22Rv1 (cell line): ENCODE data around the gene PLA2G4F.

Experiments used
- H3K27ac ChIP-seq: fragments of 450-650 bp; 2 replicates; pipeline ENCODE4 v1.5.1; 2017
- ZFX ChIP-seq: fragments of 450-650 bp; IDR thresholded peaks from 2 replicates; pipeline ENCODE4 v1.6.1; 2017; ENCODE audit warnings: antibody characterized with exemption, borderline replicate concordance
- TF ChIP-seq, protein P1 (sequence below): fragments of 450-650 bp; IDR thresholded peaks from 2 replicates; pipeline ENCODE4 v1.5.1; 2017; ENCODE audit warnings: mild to moderate bottlenecking

Gene PLA2G4F

DNA sequence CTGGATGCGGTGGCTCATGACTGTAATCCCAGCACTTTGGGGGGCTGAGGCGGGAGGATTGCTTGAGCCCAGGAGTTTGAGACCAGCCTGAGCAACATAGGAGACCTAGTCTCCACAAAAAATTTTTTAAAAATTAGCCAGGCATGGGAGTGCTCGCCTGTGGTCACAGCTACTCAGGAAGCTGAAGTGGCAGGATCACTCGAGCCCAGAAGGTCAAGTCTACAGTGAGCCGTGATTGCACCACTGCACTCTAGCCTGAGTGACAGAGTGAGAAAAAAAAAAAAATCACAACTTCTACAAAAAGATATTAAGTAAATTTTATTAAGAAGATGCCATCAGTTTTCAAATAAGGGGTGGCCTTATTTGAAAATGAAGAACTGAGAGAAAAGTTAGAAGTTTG, 50.1 kb downstream of the PLA2G4F start:
- no peak overlapping the region for H3K27ac ChIP-seq
- TF ChIP-seq ZFX = no peak
- TF ChIP-seq, protein P1, sequence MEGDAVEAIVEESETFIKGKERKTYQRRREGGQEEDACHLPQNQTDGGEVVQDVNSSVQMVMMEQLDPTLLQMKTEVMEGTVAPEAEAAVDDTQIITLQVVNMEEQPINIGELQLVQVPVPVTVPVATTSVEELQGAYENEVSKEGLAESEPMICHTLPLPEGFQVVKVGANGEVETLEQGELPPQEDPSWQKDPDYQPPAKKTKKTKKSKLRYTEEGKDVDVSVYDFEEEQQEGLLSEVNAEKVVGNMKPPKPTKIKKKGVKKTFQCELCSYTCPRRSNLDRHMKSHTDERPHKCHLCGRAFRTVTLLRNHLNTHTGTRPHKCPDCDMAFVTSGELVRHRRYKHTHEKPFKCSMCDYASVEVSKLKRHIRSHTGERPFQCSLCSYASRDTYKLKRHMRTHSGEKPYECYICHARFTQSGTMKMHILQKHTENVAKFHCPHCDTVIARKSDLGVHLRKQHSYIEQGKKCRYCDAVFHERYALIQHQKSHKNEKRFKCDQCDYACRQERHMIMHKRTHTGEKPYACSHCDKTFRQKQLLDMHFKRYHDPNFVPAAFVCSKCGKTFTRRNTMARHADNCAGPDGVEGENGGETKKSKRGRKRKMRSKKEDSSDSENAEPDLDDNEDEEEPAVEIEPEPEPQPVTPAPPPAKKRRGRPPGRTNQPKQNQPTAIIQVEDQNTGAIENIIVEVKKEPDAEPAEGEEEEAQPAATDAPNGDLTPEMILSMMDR = no peak

DNA sequence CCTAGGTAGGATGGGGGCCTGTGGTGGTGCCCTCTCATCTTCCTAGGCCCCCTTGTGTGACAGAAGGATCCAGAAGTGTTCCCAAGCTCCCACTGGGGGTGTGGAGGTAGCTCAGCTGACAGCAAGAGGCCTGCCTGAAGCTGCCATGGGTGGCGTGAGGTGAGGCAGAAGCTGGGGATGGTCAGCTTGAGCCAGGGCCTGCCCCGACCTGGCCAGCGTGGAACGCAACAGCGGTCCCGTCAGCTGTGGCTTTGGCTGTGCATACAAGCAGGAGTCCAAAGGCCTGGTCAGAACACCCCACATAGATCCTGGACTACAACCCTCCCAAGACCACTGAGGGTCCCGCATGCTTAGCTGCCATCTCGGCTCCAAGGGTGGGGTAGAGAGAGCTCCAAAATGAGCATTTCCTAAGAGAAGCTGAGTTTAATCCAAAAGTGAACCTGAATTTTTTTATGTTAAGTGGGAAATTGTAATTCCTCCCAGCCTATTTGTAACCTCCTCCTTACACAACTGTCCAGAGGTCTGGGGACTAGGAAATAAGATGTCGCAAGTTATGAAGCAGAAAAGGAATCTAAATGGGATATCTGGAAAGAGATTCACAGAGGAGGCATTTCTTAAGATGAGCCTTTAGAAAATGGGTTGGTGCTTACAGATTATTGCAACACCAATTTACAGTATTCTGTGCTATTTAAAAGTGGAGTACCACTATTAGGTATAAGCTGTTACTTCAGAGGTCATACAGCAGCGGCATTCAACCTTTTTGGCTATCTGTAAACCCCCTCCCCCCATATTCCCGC, 52.1 kb downstream of the PLA2G4F start:
- no peak overlapping the region for H3K27ac ChIP-seq
- no peak for TF ChIP-seq ZFX
- TF ChIP-seq, protein P1 = no peak

DNA sequence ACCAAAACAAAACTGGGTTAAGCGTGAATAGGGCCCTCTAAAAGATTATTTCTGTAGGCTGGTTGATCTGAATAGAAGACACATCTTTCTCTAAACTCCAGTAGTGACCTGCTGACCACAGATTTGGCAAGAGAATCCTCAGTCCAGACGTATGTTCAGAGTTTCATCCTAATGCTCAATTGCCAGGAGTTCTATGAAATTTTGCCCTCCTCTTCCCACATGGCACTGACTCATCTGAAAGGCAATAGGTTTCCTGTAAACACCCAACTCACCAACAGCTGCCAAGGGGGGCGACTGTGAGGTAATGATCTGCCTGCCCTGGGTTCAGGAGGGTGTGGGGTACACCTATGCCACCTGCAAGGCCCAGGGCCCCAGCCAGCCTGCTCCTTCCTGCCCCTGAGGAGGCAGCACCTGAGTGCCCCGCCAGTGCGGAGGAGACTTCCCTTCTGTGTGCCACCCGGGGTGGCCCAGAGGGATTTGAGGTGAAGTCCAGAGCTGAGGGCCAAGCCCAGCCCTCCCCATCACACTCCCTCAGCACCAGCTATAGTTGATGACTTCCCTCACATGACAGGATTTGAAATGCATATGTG, 53.7 kb downstream of the PLA2G4F start:
- no peak overlapping the region for H3K27ac ChIP-seq
- TF ChIP-seq, protein P1 = no peak
- TF ChIP-seq ZFX = no peak

DNA sequence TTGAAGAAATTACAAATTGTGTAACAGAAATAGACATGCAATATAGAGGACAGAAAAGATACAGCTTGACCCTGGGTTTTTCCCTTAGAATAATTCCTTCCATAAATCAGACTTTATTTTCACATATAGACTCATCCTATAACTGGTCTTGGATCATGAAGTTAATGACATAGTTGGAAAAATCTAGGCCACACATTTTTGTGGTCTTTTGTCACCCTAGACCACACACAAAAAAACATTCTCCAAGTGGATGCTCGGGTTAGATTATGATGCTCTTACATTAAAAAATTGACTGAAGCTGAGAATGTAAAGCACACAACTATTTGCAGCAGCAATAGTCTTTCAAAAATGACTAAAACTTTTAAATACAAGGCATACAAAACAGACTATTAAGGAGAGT, 54.6 kb downstream of the PLA2G4F start:
- H3K27ac ChIP-seq = no peak overlapping the region
- TF ChIP-seq, protein P1 = no peak
- TF ChIP-seq ZFX = no peak

DNA sequence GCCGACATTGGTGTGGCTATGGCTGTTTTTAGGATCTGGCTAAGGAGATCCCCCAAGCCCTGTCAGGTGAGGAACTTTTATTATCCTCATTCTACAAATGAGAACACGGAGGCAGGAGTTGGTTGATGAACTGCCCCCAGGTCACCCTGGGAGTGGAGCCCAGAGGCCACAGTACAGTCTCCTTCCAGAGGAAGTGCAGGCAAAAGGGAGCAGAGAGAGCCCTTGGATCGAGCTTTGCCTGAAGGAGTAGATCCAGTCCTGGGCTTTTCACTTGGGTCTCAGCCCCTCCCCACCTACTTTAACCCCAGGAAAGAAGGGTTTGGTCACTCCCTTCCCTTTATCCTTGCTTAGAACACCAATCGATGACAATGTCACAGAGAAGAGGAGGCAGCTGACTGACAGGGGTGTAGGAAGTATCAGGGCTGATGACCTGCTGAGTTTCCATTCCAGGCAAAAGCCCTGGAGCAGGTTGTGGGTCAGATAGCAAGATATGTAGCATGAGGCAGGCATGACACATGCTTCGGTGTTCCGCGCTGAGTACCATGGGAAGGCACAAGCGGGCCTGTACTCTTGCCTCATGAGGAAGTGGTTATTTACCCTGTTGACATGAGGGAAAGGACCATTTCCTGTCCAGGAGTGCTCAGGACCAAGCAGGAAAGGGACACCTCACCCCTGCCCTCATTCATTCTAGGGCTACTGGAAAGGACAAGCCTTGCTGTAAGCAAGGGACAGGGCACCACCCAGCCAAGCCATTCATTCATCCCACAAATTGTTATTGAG, 56.2 kb downstream of the PLA2G4F start:
- no peak overlapping the region for H3K27ac ChIP-seq
- TF ChIP-seq, protein P1 = no peak
- TF ChIP-seq ZFX = no peak

DNA sequence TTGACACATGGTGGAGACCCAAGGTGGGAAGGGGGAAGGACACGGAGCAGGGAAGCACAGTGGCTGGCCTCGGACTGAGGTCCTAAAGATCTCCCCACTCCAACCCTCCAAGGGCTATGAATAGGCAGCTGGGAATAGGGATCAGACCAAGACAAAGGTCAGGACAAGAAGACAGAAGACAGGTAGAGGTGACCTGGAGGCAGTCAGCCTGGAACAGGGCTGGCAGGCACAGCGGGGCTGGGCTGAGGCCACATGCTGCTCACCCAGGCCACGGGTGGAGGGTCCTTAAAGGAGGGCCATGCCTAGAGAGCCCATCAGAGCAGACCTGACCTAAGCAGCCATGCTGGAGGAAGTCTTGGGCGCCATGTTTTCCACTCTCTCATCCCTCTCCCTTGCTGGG, 59.4 kb downstream of the PLA2G4F start:
- no peak for TF ChIP-seq ZFX
- TF ChIP-seq, protein P1 = no peak
- no peak overlapping the region for H3K27ac ChIP-seq
